ENCODE measurements around the gene C5AR1.
A peak's percentile ranks its signal among the peaks of the same experiment; 100 is the strongest.
"Not testable (repeated sequence)": the region's sequence is repeated elsewhere in the genome, so short reads cannot be mapped to it uniquely, and the experiment has no call there.

C5AR1 gene

DNA sequence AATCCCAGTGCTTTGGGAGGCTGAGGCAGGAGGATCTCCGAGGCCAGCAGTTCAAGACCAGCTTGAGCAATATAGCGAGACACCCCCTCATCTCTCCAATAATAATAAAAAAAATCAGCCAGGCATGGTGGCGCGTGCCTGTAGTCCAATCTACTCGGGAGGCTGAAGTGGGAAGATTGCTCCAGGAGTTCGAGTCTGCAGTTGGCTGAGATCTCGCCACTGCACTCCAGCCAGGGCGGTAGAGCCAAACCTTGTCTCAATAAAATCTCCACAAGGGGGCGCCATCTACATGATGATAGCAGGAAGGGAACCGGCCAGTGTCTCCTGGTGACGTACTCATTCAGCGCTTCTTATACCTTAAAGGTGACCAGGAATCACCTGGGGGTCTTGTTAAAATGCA lies 13.6 kb upstream of the C5AR1 start:
- peak; percentile 73 to 83 for DNase-seq

DNA sequence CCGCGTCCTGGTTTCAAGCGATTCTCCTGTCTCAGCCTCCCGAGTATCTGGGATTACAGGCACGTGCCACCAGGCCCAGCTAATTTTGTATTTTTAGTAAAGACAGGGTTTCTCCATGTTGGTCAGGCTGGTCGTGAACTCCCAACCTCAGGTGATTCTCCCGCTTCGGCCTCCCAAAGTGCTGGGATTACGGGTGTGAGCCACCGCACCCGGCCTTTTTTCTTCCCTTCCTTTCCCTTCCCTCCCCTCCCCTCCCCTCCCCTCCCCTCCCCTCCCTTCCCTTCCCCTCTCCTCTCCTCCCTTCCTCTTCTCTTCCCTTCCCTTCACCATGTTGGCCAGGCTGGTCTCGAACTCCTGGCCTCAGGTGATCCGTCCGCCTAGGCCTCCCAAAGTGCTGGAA lies 8.8 kb upstream of the C5AR1 start:
- DNase-seq, result not testable (repeated sequence)

DNA sequence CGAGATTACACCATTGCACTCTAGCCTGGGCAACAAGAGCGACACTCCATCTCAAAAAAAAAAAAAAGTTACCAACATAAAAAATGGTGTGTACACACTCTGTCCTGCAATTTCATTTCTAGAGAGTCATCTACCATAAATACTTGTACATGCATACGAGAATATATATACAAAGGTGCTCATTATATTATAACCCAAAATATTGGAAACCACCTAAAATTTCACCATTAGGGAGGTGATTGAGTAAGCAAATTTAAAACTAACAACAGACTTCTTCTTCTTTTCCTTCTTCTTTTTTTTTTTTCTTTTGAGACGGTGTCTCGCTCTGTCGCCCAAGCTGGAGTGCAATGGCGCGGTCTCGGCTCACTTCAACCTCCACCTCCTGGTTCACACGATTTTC lies 7.4 kb upstream of the C5AR1 start:
- DNase-seq, result no peak

DNA sequence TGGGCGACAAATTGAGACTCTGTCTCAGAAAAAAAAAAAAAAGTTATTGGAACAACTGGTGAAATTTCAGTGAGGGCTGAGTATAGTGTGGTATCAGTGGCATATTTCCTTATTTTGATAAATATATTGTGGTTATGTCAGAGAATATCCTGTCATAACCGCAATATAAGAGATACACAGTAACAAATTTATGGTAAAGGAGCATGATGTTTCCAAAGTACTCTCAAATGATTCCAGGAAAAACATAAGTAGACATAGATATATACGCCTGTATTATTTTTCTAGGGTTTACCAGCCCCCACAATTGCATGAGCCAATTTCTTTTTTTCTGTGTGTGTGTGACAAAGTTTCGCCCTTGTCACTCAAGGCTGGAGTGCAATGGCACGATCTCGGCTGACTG lies 5.7 kb upstream of the C5AR1 start:
- DNase-seq, result no peak

DNA sequence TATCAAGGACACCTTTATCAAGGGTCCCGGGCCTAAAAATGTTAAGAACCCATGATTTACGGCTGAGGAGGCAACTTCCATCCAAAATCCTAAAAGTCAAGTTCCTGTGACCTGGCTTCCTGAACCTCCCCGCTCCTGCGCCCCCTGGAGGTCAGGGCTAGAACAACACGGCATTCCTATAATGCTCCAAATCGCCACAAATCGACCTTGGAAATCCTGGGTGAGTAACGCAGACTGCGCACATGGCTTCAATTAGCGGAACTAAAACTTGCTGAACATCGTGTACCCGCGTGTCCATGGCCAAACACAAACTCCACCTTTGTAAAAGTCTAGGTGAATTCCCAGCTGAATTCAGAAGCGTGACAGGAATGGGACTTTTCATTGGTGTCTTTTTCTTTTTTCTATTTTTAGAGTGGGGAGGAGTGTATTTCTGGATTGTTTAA lies 4.3 kb upstream of the C5AR1 start:
- peak; percentile 67 to 75 for DNase-seq

DNA sequence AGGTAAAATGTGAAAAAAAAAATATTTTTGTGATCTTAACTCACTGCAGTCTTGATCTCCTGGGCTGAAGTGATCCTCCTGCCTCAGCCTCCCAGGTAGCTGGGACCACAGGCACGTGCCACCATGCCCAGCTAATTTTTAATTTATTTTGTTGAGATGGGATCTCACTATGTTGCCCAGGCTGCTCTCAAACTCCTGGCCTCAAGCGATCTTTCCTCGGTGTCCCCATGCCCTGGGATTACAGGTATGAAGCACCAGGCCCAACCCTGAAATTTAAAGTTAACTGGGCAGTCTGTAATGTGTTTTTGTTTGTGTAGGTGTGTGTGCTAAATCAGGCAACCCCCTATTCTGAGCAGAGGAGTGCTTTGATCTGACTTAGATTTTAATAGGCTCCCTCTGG lies 3.4 kb upstream of the C5AR1 start:
- no peak for DNase-seq

DNA sequence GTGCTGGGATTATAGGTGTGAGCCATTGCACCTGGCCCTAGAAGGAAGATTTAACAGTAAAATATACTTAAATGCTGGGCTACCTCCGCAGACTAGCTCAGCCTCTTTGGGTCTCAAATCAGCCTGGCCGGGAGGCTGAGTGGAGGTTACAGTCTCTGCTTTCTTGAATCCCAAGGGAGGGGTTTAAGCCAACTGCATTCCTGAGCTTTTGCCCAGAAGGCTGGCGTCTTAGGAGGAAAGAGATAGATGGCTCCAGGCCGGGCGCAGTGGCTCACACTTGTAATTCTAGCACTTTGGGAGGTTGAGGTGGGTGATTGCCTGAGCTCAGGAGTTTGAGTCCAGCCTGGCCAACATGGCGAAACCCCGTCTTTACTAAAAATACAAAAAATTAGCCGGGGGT lies 623 bp upstream of the C5AR1 start:
- no peak for DNase-seq

DNA sequence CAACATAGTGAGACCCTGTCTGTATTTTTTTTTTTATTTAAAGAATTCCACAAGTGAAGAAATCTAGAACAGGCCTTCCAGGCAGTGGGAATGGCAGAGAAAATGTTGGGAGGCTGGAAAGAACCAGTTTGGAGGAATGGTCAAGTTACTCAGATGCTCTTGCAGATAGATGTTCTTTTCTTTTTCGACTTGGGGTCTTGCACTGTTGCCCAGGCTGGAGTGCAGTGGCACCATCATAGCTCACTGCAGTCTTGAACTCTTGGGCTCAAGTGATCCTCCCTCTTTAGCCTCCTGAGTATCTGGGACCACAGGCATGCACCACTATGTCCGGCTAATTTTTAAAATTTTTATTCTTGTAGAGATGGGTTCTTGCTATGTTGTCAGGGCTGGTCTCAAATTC lies 662 bp downstream of the C5AR1 start:
- DNase-seq, result no peak

DNA sequence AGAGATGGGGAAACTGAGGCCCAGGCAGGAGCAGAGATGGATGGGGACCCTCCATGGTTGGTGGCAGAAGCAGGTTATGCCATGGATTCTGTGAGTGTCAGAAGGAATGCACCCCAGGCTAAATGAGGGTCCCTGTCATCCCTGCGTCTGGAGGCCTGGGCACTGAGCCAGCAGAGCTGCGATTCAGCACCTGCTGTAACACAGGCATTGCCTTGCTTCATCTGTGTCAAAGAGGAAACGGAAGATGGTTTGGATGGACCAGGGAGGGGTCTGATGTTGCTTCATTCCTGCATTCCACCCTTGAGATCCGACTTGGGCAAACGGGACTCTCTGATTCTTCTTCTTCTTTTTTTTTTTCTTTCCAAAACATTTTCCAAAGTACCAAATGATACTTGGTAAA lies 1.2 kb downstream of the C5AR1 start:
- no peak for DNase-seq

DNA sequence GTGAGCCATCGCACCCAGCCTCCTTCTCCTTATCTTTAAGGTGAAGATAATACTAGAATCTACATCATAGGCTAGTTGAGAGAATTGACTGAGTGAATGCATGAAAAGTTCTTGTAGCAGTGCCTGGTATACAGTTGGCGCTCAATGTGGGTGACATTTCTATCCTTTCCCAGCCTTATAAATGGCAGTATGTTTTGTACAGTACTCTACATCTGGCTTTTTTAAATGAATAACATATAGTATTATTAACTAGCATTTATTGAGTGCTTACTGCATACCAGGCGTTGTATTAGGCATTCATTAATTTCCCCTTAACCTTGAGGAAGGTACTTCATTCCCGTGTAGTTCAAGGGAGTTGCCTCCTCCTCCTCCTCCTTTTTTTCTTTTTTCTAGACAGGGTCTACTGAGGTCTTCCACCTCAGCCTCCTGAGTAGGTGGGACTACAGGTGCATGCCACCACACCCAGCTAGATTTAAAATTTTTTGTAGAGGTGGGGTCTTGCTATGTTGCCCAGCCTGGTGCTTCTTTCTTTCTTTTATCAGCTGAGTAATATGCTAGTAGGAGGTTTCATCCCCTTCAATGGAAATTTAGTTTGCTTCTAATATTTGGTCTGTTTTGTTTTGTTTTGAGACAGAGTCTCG lies 2.8 kb downstream of the C5AR1 start:
- DNase-seq, result no peak

DNA sequence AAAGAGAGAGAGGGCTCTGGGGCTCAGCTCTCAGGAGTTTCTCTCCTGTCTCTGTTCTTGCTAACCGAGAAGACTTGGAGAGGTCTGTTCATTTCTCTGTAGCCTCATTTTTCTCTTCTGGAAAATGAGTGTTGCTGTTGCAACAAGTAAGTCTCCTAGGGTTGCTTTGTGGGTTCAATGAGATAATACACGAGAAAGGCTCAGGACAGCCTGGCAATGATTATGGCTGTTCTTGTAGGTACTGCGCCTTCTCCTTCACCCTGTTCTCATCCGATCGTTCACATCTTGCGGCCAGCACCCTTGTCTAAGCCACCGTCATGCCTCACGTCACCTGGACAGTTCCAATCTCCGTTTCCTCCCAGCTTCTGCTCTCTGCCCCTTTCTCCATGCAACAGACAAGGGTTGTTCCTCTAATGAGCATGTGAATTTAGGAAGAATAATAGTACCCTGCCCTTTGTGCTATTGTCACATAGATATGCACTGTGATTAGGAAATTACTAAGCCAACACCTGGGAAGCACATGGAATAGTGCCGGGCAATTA lies 4.2 kb downstream of the C5AR1 start:
- no peak for DNase-seq

DNA sequence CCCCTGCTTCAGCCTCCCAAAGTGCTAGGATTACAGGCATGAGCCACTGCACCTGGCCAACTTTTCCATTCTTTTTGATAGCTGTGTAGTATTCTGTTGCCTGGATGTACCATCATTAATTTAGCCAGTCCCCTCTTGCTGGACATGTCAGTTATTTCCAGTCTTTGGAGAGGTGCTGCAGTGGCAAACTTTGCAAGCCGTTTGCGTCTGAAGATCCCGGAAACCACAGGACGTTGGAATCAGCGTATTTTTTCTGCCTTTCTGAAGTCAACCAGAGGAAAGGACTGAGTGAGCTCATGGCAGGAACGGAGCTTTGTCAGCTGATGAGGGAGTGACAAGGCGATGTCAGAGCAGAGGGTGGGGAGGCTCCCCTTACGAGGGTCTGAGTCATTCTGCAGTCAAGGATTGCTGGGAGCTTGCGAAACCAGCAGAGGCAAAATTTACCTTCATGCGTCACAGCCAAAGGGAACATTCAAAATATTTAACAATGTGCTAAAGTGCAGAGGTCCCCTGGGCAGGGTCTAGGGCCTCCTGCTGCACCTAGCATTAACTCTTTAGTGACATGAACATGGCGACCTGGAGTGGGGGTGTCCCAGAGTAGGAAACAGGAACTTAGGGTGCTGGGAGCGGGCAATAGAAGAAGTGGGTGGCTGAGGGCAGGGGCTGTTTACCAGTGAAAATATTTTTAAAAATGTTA lies 5.6 kb downstream of the C5AR1 start:
- DNase-seq, result peak; percentile 27 to 29

DNA sequence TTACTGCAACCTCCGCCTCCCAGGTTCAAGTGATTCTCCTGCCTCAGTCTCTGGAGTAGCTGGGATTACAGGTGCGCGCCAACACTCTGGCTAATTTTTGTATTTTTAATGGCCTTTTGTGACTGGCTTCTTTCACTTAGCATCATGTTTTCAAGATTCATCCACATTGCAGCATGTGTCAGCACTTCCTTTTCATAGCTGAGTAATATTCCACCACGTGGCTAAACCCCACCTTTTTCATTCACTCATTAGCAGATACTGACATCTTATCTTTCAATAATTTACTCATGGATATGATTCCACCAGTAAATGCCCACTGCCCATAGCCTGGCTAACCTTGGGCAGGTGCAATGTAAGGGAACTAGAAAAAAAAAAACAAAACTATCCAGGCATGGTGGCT lies 6.9 kb downstream of the C5AR1 start:
- DNase-seq, result no peak

DNA sequence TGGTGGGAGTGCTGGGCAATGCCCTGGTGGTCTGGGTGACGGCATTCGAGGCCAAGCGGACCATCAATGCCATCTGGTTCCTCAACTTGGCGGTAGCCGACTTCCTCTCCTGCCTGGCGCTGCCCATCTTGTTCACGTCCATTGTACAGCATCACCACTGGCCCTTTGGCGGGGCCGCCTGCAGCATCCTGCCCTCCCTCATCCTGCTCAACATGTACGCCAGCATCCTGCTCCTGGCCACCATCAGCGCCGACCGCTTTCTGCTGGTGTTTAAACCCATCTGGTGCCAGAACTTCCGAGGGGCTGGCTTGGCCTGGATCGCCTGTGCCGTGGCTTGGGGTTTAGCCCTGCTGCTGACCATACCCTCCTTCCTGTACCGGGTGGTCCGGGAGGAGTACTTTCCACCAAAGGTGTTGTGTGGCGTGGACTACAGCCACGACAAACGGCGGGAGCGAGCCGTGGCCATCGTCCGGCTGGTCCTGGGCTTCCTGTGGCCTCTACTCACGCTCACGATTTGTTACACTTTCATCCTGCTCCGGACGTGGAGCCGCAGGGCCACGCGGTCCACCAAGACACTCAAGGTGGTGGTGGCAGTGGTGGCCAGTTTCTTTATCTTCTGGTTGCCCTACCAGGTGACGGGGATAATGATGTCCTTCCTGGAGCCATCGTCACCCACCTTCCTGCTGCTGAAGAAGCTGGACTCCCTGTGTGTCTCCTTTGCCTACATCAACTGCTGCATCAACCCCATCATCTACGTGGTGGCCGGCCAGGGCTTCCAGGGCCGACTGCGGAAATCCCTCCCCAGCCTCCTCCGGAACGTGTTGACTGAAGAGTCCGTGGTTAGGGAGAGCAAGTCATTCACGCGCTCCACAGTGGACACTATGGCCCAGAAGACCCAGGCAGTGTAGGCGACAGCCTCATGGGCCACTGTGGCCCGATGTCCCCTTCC lies 10.5 kb downstream of the C5AR1 start:
- no peak for DNase-seq

DNA sequence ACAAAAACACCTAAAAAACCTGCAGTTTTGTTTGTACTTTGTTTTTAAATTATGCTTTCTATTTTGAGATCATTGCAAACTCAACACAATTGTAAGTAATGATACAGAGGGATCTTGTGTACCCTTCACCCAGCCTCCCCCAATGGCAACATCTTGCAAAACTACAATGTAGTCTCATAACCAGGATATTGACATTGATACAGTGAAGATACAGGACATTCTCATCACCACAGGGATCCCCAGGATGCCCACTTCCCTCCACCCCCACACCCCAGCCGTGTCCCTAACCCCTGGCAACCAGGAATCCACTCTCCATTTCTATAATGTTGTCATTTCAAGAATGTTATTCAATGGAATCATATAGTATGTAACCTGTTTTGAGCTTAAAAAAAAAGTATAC lies 12.0 kb downstream of the C5AR1 start:
- DNase-seq, result no peak

DNA sequence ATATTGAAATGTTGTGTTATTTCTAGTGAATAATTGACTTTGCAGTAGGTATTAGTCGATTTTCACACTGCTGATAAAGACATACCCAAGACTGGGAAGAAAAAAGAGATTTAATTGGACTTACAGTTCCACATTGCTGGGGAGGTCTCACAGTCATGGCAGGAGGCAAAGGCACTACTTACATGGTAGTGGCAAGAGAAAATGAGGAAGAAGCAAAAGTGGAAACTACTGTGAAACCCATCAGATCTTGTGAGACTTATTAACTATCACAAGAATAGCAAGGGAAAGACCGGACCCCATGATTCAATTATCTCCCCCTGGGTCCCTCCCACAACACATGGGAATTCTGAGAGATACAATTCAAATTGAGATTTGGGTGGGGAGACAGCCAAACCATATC lies 12.4 kb downstream of the C5AR1 start:
- no peak for DNase-seq

DNA sequence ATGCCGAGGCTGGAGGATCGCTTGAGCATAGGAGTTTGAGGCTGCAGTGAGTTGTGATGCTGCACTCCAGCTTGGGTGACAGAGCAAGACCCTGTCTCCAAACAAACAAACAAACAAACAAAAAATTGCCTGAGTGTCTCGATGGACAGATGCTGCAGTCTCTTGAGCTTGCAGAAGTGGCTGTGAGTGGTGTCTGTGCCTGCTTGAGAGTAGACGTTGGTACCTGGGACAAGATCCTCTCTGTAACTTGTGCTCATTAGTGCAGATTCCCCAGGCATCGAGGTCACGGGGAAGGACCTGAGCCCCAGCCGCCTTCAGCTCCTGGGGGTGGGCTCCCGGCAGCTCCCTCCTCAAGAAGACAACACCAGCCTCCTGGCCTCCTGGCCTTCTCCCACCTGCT lies 13.7 kb downstream of the C5AR1 start:
- no peak for DNase-seq

DNA sequence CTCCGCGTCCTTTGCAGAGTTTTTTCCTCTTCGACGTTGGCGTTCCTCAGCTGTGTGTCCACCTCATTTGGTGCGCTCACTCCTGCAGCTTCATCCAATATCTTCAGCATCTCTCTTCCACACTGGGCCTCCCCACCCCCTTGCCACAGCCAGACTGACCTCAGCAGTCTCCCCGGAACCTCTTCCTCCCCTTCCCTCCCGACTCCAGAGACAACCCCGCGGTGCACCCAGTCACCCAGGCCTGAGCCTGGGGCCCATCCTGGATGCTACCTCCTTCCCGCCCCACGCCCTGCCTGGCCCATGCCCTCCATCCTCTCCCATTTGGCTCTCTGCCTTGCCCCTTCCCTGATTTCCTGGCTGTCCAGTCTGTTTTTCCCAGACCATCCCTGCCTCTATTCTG lies 14.2 kb downstream of the C5AR1 start:
- no peak for DNase-seq

DNA sequence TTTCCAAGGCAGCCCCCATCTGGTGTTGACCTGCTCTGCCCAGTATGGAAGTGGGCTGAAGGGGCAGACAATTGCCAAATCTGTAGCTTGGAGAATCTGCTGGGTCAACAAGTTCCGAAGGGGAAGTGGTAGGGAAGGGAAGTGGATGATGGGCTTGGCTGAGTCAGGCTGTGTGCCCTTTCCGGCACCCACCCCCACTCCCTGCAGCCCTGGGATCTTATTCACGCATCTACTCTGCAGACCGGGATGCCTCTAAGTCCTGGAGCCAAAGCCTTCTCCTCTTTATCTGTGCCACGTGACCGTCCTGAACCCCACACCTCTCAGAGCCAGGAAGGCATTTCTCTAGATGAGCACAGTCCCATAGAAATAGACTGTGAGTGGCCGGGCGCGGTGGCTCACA lies 14.8 kb downstream of the C5AR1 start:
- DNase-seq, result no peak

DNA sequence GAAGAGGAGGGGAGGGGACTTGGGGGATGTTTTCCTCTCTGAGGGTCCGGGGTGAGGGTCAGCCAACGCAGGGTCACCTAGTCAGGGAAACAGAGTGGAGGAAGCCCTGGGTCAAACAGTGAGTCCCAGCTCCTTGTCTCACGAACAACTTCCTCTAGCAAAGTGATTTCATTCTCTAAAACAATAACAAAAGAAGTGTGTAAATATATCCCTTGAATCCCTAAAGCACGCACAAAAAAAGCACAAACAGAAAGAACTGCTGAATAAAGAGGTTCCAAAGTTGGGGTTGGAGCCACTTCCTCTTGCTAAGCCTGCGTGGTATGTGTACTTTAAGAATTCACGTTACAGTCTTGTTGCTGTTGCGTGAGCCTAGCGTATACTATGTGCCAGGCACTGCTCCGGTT lies 20.8 kb downstream of the C5AR1 start:
- DNase-seq, result no peak

DNA sequence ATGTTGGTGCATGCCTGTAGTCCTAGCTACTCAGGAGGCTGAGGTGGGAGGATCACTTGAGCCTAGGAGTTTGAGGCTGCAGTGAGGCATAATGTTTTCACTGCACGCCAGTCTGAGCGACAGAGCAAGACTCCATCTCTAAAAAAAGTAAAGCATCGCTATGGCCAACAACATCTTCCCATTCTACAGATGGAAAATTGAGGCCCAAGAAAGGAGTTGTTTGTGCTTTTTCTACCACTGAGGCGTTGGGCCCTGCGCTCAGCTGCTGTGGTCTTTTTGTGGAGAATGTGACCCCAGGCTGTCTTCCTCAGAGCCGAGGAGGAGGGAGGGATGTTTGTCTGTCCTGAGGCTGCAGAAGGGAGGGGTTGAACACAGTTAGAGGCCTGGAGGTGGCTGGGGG lies 21.8 kb downstream of the C5AR1 start:
- DNase-seq, result no peak

DNA sequence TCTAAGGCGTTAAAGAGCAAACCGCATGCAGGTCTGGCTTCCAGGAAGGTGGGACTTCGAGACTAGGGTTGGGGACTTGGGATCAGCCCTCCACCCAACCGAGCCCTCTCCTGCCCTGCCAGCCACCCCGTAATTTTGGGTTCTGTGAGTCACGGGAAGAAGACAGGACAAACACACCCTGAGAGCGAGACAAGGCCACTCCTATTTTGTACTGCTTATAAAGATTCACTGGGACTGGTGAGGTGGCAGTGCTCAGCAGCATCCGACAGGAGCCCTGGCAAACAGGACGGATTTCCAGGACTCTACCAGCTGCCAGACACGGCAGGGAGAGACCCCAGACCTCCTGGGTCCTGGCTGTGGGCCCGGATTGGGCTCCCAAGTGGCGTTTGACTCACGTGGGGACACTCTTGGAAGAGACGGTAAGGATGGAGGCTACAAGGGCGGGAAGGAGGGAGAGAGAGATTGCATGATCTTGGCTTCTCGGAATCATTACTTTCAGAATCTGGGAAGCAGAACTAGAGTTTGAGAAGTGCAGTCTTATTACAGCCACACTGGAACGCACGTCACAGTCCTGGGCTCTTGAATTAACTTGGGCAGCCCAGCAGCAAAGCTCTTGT lies 22.4 kb downstream of the C5AR1 start, which contains the start of gene C5AR2:
C5AR2 (plus strand) TSS at position 245 of the 617 bp plus-strand sequence. CDS start 8,625 bp downstream, outside the sequence.
- DNase-seq, result no peak

Measured in activated CD4-positive, alpha-beta T cell treated with anti-CD3 and anti-CD28 coated beads, Interleukin-2, amount 50 U/mL, for 48 hours (primary cell).